ENCODE measurements around the gene EML3.
"Not testable (repeated sequence)": the region's sequence is repeated elsewhere in the genome, so short reads cannot be mapped to it uniquely, and the experiment has no call there.

EML3 gene

GRCh38 chr11:62652161-62653006 lies 39.8 kb upstream of the EML3 start:
- peaks cover 21 to 30% of the 10 kb centered on the region in 2 donors for H3K36me3 ChIP-seq (replicated peaks in 1 of 2; ENCODE audit: control insufficient read depth in 2 of 2, insufficient read depth in 2 of 2, low read length in 2 of 2)
- no peak overlapping the region for H2AK5ac ChIP-seq (ENCODE audit: low read depth, low read length)
- H2BK5ac ChIP-seq (ENCODE audit: low read length), result no peak overlapping the region
- H4K8ac ChIP-seq (ENCODE audit: low read depth, low read length), result no peak overlapping the region
- no peak overlapping the region for H3K18ac ChIP-seq (ENCODE audit: low read length)
- peak overlapping the region; percentile 95 for H2AFZ ChIP-seq (ENCODE audit: low read length)
- H3K23ac ChIP-seq (ENCODE audit: low read depth, low read length, poor library complexity), result no peak overlapping the region
- H3K4me3 ChIP-seq (ENCODE audit: low read length in 2 of 2), result peak overlapping the region; percentile 76 to 97
- peak overlapping the region; percentile 84 for H3K9ac ChIP-seq (ENCODE audit: low read depth, low read length, poor library complexity)
- H3K27me3 ChIP-seq (ENCODE audit: control insufficient read depth in 3 of 3, insufficient read depth in 3 of 3, low read depth in 1 of 3, low read length in 3 of 3), result no peaks in the 10 kb centered on the region
- no peak overlapping the region for H3K27ac ChIP-seq (replicated peaks; ENCODE audit: low read length)
- H3K14ac ChIP-seq (ENCODE audit: low read length), result no peak overlapping the region
- H2BK120ac ChIP-seq (ENCODE audit: low read depth, low read length), result no peak overlapping the region
- H3K79me1 ChIP-seq (ENCODE audit: low read depth, low read length), result peaks cover 4% of the 10 kb centered on the region
- no peaks in the 10 kb centered on the region for H3K9me3 ChIP-seq (replicated peaks in 1 of 2; ENCODE audit: control insufficient read depth in 2 of 2, insufficient read depth in 1 of 2, low read depth in 1 of 2, low read length in 2 of 2)
- H3K4me1 ChIP-seq (ENCODE audit: control insufficient read depth in 2 of 2, insufficient read depth in 1 of 2, low read depth in 1 of 2, low read length in 2 of 2), result peaks cover 0 to 4% of the 10 kb centered on the region in 2 donors
- no peak overlapping the region for H4K91ac ChIP-seq (ENCODE audit: low read depth, low read length, poor library complexity)
- no peak for DNase-seq (ENCODE audit: low spot score)
- no peak overlapping the region for H2BK15ac ChIP-seq (ENCODE audit: low read length)
- no CpG with 5 or more reads among the region's 16 CpGs for WGBS, 2 donors (ENCODE audit: extremely low coverage in 2 of 2, insufficient read length in 2 of 2, insufficient replicate concordance in 1 of 2)
- H3K4me2 ChIP-seq (ENCODE audit: insufficient read depth, low read length, poor library complexity, severe bottlenecking), result peak overlapping the region; percentile 71
- H2BK12ac ChIP-seq (ENCODE audit: low read length), result no peak overlapping the region
- no peak overlapping the region for H3K4ac ChIP-seq (ENCODE audit: low read length)

DNA sequence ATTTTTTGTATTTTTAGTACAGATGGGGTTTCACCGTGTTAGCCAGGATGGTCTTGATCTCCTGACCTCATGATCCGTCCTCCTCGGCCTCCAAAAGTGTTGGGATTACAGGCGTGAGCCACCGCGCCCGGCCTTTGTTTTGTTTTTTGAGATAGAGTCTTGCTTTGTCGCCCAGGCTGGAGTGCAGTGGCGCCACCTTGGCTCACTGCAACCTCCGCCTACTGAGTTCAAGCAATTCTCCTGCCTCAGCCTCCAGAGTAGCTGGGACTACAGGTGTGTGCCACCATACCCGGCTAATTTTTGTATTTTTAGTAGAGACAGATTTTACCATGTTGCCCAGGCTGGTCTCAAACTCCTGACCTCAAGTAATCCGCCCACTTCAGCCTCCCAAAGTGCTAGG lies 37.7 kb upstream of the EML3 start:
- H2BK15ac ChIP-seq (ENCODE audit: low read length); H2AK5ac ChIP-seq (ENCODE audit: low read depth, low read length); H2BK12ac ChIP-seq (ENCODE audit: low read length); H3K14ac ChIP-seq (ENCODE audit: low read length); H3K4me1 ChIP-seq (ENCODE audit: control insufficient read depth in 2 of 2, insufficient read depth in 1 of 2, low read depth in 1 of 2, low read length in 2 of 2); H2BK5ac ChIP-seq (ENCODE audit: low read length); H3K9ac ChIP-seq (ENCODE audit: low read depth, low read length, poor library complexity); H3K4me3 ChIP-seq (ENCODE audit: low read length in 2 of 2); H4K8ac ChIP-seq (ENCODE audit: low read depth, low read length); H2AFZ ChIP-seq (ENCODE audit: low read length); H3K23ac ChIP-seq (ENCODE audit: low read depth, low read length, poor library complexity); H3K27ac ChIP-seq (replicated peaks; ENCODE audit: low read length); H4K91ac ChIP-seq (ENCODE audit: low read depth, low read length, poor library complexity); H3K18ac ChIP-seq (ENCODE audit: low read length); H3K27me3 ChIP-seq (ENCODE audit: control insufficient read depth in 3 of 3, insufficient read depth in 3 of 3, low read depth in 1 of 3, low read length in 3 of 3); H3K4me2 ChIP-seq (ENCODE audit: insufficient read depth, low read length, poor library complexity, severe bottlenecking); H3K4ac ChIP-seq (ENCODE audit: low read length); H2BK120ac ChIP-seq (ENCODE audit: low read depth, low read length); H3K9me3 ChIP-seq (replicated peaks in 1 of 2; ENCODE audit: control insufficient read depth in 2 of 2, insufficient read depth in 1 of 2, low read depth in 1 of 2, low read length in 2 of 2); DNase-seq (ENCODE audit: low spot score): not testable (repeated sequence)
- Histone ChIP-seq H3K79me1 (ENCODE audit: low read depth, low read length) (peaks cover 12% of the 10 kb centered on the region), H3K36me3 (replicated peaks in 1 of 2; ENCODE audit: control insufficient read depth in 2 of 2, insufficient read depth in 2 of 2, low read length in 2 of 2) (peaks cover 21 to 34% of the 10 kb centered on the region in 2 donors)
- WGBS, 2 donors (ENCODE audit: extremely low coverage in 2 of 2, insufficient read length in 2 of 2, insufficient replicate concordance in 1 of 2), result no CpG with 5 or more reads among the region's 12 CpGs

DNA sequence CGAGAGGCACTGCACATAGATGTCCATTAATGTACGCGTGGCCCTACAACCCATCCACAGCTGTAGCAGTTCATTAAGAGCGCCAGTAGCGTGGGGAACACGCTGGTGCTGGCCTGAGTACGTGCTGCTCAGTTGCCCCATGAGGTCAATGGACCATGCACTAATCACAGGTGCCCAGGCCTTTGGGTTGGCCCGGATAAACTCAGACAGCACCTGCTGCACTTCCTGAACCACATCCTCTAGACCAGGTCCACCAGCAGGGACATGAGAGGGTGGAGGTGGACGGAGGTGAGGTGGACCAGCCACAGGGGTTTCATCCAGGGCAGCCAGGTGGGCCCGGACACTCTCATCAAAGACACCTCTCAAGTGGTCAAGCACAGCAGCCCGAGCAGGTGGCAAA lies 36.9 kb upstream of the EML3 start:
- no peak overlapping the region for H2BK120ac ChIP-seq (ENCODE audit: low read depth, low read length)
- H4K91ac ChIP-seq (ENCODE audit: low read depth, low read length, poor library complexity), result no peak overlapping the region
- H3K18ac ChIP-seq (ENCODE audit: low read length), result no peak overlapping the region
- H3K4ac ChIP-seq (ENCODE audit: low read length), result no peak overlapping the region
- H2AK5ac ChIP-seq (ENCODE audit: low read depth, low read length), result no peak overlapping the region
- DNase-seq (ENCODE audit: low spot score), result no peak
- peaks cover 21 to 41% of the 10 kb centered on the region in 2 donors for H3K36me3 ChIP-seq (replicated peaks in 1 of 2; ENCODE audit: control insufficient read depth in 2 of 2, insufficient read depth in 2 of 2, low read length in 2 of 2)
- peaks cover 4 to 8% of the 10 kb centered on the region in 2 donors for H3K4me1 ChIP-seq (ENCODE audit: control insufficient read depth in 2 of 2, insufficient read depth in 1 of 2, low read depth in 1 of 2, low read length in 2 of 2)
- H2BK12ac ChIP-seq (ENCODE audit: low read length), result no peak overlapping the region
- no peak overlapping the region for H2AFZ ChIP-seq (ENCODE audit: low read length)
- no peaks in the 10 kb centered on the region for H3K9me3 ChIP-seq (replicated peaks in 1 of 2; ENCODE audit: control insufficient read depth in 2 of 2, insufficient read depth in 1 of 2, low read depth in 1 of 2, low read length in 2 of 2)
- no peak overlapping the region for H2BK5ac ChIP-seq (ENCODE audit: low read length)
- no peak overlapping the region for H3K4me2 ChIP-seq (ENCODE audit: insufficient read depth, low read length, poor library complexity, severe bottlenecking)
- H3K27me3 ChIP-seq (ENCODE audit: control insufficient read depth in 3 of 3, insufficient read depth in 3 of 3, low read depth in 1 of 3, low read length in 3 of 3), result no peaks in the 10 kb centered on the region
- no peak overlapping the region for H3K23ac ChIP-seq (ENCODE audit: low read depth, low read length, poor library complexity)
- no peak overlapping the region for H3K14ac ChIP-seq (ENCODE audit: low read length)
- H3K9ac ChIP-seq (ENCODE audit: low read depth, low read length, poor library complexity), result peak overlapping the region; percentile 7
- H2BK15ac ChIP-seq (ENCODE audit: low read length), result no peak overlapping the region
- H3K27ac ChIP-seq (replicated peaks; ENCODE audit: low read length), result no peak overlapping the region
- no peak overlapping the region for H4K8ac ChIP-seq (ENCODE audit: low read depth, low read length)
- H3K4me3 ChIP-seq (ENCODE audit: low read length in 2 of 2), result no peak overlapping the region
- WGBS, 2 donors (ENCODE audit: extremely low coverage in 2 of 2, insufficient read length in 2 of 2, insufficient replicate concordance in 1 of 2), result no CpG with 5 or more reads among the region's 11 CpGs
- peaks cover 12% of the 10 kb centered on the region for H3K79me1 ChIP-seq (ENCODE audit: low read depth, low read length)

- no peak for DNase-seq (ENCODE audit: low spot score)
- Histone ChIP-seq H3K4me1 (ENCODE audit: control insufficient read depth in 2 of 2, insufficient read depth in 1 of 2, low read depth in 1 of 2, low read length in 2 of 2) (peaks cover 4 to 8% of the 10 kb centered on the region in 2 donors), H2BK15ac (ENCODE audit: low read length) (no peak overlapping the region), H3K14ac (ENCODE audit: low read length) (no peak overlapping the region), H3K27me3 (ENCODE audit: control insufficient read depth in 3 of 3, insufficient read depth in 3 of 3, low read depth in 1 of 3, low read length in 3 of 3) (no peaks in the 10 kb centered on the region), H3K4me3 (ENCODE audit: low read length in 2 of 2) (no peak overlapping the region), H3K9me3 (replicated peaks in 1 of 2; ENCODE audit: control insufficient read depth in 2 of 2, insufficient read depth in 1 of 2, low read depth in 1 of 2, low read length in 2 of 2) (no peaks in the 10 kb centered on the region), H3K18ac (ENCODE audit: low read length) (no peak overlapping the region), H3K27ac (replicated peaks; ENCODE audit: low read length) (no peak overlapping the region), H4K8ac (ENCODE audit: low read depth, low read length) (no peak overlapping the region), H2AFZ (ENCODE audit: low read length) (no peak overlapping the region), H4K91ac (ENCODE audit: low read depth, low read length, poor library complexity) (no peak overlapping the region), H3K23ac (ENCODE audit: low read depth, low read length, poor library complexity) (no peak overlapping the region), H2BK5ac (ENCODE audit: low read length) (no peak overlapping the region), H3K9ac (ENCODE audit: low read depth, low read length, poor library complexity) (no peak overlapping the region), H2BK12ac (ENCODE audit: low read length) (no peak overlapping the region), H2AK5ac (ENCODE audit: low read depth, low read length) (no peak overlapping the region), H3K4ac (ENCODE audit: low read length) (no peak overlapping the region), H3K36me3 (replicated peaks in 1 of 2; ENCODE audit: control insufficient read depth in 2 of 2, insufficient read depth in 2 of 2, low read length in 2 of 2) (peaks cover 26 to 46% of the 10 kb centered on the region in 2 donors), H2BK120ac (ENCODE audit: low read depth, low read length) (no peak overlapping the region), H3K4me2 (ENCODE audit: insufficient read depth, low read length, poor library complexity, severe bottlenecking) (no peak overlapping the region), H3K79me1 (ENCODE audit: low read depth, low read length) (peaks cover 13% of the 10 kb centered on the region)
- WGBS, 2 donors (ENCODE audit: extremely low coverage in 2 of 2, insufficient read length in 2 of 2, insufficient replicate concordance in 1 of 2), result no CpG with 5 or more reads among the region's 11 CpGs
Observed at GRCh38 chr11:62648967-62649364, 36.4 kb upstream of the EML3 start.

All from neuronal stem cell (in vitro differentiated cells).